Stimulated activated CD4-positive, alpha-beta T cell treated with anti-CD3 and anti-CD28 coated beads, Interleukin-15, amount 100 ng/mL, for 1 hour (primary cell): ENCODE results near the gene TRAF3.
"Not testable (repeated sequence)": the region's sequence is repeated elsewhere in the genome, so short reads cannot be mapped to it uniquely, and the experiment has no call there.

Experiments
- DNase-seq, 2 donors: peaks; one replicate each; pipeline ENCODE4 v3.0.0-alpha.2; 2020; ENCODE audit warnings: low read depth in 1 of 2, low spot score in 1 of 2

The TRAF3 gene

DNA sequence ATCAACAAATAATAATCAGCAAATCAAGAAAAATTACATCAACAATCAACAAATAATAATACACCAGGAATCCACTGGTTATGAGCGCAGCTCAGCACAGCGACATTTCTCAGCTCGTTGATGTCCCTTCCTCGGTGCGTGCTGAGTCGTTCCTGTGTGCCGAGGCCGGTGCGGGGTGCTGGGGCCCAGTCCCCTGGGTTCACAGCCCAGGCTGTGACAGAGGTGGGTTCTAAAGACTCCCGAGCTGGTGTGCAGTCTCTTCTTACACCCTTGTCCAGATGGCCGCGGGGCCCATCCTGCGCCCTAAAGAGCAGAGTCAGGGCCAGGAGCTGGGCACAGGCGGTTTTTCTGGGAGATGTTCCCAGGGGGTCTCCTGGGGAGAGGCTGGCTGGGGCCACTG is 26.9 kb upstream of the TRAF3 start:
- DNase-seq: no peak

- DNase-seq: no peak
Measured at GRCh38 chr14:102751088-102751487, 26.2 kb upstream of the TRAF3 start.

GRCh38 chr14:102752239-102752847 is 24.9 kb upstream of the TRAF3 start:
- DNase-seq: no peak

- DNase-seq: no peak
Measured at GRCh38 chr14:102754370-102755262, 22.6 kb upstream of the TRAF3 start.

DNA sequence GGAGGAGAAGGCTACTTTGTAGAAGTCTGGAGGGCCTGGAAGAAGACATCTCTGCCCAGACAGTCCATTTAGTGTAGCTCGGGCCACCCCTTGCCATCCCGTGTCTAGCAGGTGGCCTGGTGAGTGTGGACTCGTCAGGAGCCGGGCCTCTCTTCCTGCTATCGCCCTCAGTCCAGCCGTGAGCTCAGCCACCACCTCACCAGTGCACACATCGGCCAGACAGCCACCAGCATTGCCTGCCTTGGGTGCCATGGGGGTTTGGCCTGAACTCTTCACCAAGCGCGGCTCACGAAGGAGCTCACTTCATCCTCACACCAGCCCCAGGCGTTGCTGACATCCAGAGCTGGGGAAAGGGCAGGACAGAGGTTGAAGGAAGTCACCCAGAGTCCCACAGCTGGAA is 19.6 kb upstream of the TRAF3 start:
- DNase-seq: no peak

DNA sequence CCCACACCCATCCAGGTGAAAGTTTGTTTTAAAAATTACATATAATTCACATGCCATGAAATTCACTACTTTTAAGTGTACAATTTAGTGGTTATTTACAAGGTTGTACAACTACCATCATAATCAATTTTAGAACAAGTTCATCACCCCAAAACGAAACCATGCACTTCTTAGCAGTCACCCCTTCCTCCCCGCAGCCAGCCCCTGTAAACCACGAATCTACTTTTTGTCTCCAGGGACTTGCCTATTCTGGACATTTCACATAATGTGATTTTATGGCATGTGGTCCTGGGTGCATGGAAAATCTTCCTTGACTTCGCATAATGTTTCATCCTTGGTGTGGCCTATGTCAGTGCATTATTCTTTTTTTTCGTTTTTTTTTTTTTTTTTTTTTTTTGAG is 19.2 kb upstream of the TRAF3 start:
- no peak for DNase-seq

GRCh38 chr14:102759456-102760187 is 17.6 kb upstream of the TRAF3 start:
- no peak for DNase-seq

DNA sequence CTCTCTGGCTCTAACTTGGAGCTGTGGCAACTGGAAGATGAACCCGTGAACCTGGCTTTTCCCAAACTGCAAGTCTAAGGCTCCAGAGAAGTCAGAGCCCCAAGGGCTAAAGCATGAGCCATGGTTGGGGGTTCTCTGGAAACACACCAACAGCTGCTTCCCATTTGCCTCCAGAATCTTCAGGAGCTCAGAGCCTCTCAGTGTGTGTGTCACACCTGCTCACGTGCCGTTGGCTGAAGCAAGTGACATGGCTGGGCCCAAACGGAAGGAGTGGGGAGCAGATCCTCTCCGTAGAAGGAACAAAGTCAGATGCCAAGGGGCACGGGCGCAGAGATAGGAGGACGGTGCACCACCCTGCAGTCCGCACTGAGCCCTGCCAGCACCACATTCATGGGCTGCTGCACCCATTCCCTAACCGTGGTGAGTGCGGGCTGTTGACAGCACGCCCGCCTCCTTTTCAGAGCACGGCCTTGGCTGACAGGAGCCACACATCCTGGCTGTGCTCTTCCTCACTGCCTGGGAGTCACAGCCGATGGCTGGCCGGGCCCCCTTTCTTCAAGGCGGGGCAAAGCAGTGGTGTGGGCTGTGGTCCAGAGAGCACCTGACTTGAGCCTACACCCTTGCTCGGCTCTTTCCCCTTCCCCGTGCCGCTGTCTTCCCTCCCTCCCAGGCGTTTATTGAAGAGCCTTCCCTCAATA is 16.6 kb upstream of the TRAF3 start:
- no peak for DNase-seq

DNA sequence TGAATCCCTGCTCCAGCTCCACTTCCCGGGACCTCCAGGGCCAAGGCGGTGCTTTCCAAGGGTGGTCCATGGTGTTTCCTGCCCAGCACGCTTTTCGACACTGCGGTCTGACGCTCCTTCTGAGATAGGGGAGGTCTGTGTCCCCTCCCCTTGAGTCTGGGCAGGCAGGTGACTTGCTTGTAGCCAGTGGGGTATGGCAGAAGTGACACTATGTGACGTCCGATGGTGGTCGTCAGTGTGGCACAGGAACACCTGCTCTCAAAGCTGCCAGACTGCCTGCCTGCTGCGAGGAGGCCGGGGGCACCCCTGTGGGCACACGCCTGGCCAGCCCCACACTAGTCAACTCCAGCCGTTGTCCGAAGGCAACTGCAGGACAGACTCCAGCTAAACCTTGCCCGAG is 16.0 kb upstream of the TRAF3 start:
- no peak for DNase-seq

GRCh38 chr14:102764220-102764671 is 13.0 kb upstream of the TRAF3 start:
- no peak for DNase-seq

GRCh38 chr14:102765770-102766169 is 11.5 kb upstream of the TRAF3 start:
- not testable (repeated sequence) for DNase-seq

GRCh38 chr14:102768223-102769048 is 8.8 kb upstream of the TRAF3 start:
- no peak for DNase-seq

- DNase-seq: no peak
Measured at GRCh38 chr14:102769049-102769327, 8.3 kb upstream of the TRAF3 start.

DNA sequence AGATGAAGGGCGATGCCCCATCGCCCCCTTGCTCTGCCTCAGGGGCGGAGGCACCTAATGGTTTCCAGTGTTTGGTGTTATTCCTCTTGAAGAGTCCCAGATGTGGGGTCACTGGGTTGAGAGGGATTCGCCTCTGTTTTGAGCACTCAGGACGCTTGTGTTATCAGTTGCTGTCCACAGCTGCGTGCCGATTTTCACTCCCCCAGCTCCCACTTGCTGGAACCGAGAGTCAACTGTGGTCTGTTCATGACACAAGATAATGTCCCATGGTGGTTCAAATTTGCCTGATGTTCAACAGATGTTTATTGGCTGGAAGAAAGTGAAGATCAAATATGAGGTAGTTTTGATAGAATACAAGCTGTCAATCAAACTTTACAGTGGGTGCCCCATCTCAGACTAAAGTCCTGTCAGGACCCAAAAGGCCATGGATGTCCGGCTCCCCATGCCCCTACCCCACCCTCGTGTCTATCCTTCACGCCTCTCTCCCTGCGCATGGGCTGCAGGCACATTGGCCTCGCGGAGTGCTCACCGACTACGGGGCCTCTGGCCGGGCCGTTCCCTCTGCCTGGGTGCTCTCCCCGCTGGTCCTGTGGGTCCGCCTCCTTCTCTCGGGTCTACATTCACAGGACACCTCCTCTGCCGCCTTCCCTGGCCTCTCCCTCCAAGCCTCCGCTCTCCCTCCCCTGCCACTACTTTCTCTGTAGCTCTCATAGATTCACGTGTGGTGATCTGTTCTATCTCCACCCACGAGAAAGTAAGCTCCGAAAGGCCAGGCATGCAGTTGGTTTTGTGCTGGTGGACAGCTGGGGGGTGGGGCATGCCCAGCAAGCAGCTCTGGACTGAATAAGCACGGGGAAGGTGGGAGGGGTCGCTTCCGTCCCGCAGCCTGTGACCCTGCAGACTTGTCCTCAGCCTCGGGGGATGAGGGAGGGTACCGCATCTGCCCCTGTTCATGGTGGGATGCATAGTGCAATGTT is 6.8 kb upstream of the TRAF3 start:
- DNase-seq: no peak

DNA sequence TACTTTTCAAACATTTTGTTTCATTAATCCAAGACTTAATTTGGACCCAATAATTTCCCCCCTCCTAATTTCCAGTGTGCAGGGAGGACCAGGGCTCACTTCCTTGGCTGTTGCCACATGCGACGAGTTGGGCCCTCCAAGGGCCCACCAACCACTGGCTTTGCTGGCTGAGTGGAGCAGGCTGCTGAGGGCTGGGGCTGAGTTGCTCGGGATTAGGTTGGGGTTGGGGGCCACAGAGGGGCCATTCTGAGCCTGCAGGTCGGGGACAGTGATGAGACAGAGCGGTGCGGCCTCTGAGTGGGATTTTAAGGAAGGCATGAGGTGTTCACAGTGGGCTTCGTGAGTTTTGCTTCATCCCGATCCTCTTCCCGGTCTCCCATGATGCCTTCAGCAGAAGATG is 6.1 kb upstream of the TRAF3 start:
- no peak for DNase-seq

GRCh38 chr14:102772781-102773570 is 4.3 kb upstream of the TRAF3 start:
- DNase-seq: no peak

DNA sequence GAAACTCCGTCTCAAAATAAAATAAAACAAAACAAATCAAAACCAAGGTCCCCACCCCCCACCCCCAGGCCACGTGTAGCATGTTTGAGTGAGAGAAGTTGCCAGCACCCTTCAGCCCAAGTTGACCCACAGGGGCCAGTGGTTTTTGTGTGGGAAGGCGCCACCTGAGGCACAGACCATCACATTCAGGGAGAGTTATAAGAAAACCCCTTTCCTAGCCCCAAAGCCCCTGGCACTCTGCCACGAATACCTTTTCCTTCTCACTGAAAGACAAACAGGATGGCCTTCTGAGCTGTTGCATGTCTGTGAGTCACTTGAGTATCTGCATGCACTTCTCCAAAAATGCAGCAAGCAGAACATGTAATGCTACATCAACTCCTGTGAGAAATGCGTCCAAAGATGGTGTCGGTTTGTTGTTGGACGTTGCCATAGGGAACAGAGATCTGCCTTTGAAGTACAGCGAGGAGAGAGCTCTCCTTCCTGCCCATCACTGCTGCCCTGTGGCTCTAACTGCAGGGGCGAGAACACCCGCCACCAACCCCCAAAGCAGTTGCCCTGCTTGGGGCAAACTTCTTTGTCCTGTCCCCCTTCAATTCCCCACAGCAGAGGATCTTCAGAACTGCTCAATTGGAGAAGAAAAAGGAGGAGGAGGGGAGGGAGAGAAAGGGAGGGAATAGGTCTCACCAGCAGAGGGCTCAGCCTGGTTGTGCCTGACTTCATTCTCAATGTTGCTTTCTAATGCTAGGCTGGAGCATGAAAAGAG is 2.7 kb upstream of the TRAF3 start:
- peak in 1 of 2 donors; percentile 14 for DNase-seq
